A172 (cell line): ENCODE data around the gene CEP78. TPM values are rescaled to one million over a fixed set of nuclear protein-coding genes. Genes with fewer than 3 reads are reported as not detected.
"Not testable (repeated sequence)": the region's sequence is repeated elsewhere in the genome, so short reads cannot be mapped to it uniquely, and the experiment has no call there.

Experiments used
- DNase-seq: peaks from one replicate; pipeline ENCODE4 v3.0.0-alpha.2; 2015; ENCODE audit warnings: low spot score
- total RNA-seq: library from RNA; depleted of rRNA; stranded (reverse); fragments of >200 nt; shearing (Covaris generic); gene quantifications from 2 replicates; pipeline ENCODE4 v1.2.3, GENCODE V29; 2014

Gene CEP78
- total RNA-seq, 1 experiment from 2014 or later, result 63.7 TPM

GRCh38 chr9:78236551-78236910 is 656 bp downstream of the CEP78 start:
- no peak for DNase-seq

GRCh38 chr9:78238046-78239038 is 2.5 kb downstream of the CEP78 start:
- no peak for DNase-seq

- no peak for DNase-seq
These were observed 3.6 kb downstream of the CEP78 start for GRCh38 chr9:78239506-78239905.

DNA sequence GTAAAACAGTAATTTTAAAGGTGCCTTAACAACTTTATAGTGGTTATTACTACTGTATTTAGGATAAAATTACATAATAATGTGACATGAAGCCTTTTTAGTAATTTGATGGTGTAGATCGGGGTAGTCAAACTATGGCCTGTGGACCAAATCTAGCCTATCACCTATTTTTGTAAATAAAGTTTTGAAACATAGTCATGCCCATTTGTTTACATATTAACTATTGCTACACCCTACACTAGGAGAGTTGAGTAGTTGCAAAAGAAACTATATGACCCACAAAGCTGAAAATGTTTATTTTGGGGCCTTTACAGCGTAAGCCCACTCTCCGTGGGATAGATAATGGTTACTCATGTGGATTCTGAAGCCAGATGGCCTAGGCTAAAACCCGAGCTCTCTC is 6.2 kb downstream of the CEP78 start:
- no peak for DNase-seq

- DNase-seq, result no peak
These were observed 7.3 kb downstream of the CEP78 start for GRCh38 chr9:78243130-78243529.

- DNase-seq, result no peak
These were observed 9.5 kb downstream of the CEP78 start for GRCh38 chr9:78245401-78245800.

- no peak for DNase-seq
These were observed 12.8 kb downstream of the CEP78 start for GRCh38 chr9:78248635-78249034.

DNA sequence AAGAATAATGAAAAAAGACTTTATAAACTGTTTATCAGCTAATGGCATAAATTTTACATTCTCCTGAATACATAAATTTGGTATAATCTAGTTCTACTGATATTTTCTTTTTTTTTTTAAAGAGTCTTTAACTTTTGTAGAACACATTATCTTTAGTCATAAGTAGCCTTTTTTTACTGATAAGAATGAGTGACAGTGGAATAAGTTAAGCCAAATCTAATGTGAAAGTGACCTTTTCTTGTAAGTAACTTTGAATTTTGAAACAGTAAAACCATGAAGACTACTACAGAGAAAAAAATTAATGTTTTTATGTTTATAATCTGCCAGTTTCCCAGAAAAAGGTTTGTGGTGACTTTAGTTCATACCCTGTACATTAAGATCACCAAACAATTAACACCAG is 13.7 kb downstream of the CEP78 start:
- DNase-seq, result no peak

GRCh38 chr9:78252616-78253015 is 16.7 kb downstream of the CEP78 start:
- no peak for DNase-seq

DNA sequence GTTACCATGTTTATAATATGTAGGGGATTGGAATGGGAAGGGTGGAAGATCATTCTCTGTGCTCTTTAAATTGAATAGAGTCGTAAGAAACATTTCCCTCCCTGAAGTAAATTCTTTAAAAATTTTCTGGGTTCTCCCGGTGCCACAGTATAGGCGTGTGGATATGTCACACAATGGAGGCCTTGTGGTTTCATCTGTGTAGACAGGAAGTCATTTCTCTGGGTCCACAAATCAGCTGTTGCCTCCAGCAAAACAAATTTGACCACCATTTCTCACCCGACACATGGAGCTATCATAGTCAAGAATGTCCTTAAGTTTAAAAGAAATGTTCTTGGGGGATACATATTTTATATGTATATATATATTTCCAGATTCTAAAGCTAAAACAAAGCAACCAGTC is 17.4 kb downstream of the CEP78 start:
- no peak for DNase-seq

GRCh38 chr9:78261403-78262001 is 25.6 kb downstream of the CEP78 start:
- DNase-seq, result peak; percentile 30

- no peak for DNase-seq
These were observed 26.8 kb downstream of the CEP78 start for GRCh38 chr9:78262655-78263054.

DNA sequence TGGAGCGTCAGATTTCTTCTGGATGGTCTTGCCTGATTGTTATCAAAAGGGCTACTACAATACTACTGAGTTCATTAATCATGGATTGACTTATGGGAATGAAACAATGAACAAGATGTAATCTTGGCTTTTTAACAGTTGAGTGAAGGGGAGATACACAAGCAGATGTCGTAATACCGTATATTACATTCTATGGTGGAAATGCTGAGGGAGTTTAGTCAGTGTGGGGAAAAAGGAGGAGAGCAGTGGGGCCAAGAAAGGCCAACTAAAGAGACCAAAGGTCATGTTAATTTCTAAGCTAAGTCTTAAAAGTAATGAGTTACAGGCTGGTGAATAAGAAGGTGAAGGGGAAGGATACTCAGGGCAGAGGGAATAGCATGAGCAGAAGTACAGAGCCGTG is 32.0 kb downstream of the CEP78 start:
- DNase-seq, result no peak

- DNase-seq, result no peak
These were observed 33.9 kb downstream of the CEP78 start for GRCh38 chr9:78269784-78270183.

GRCh38 chr9:78272307-78272706 is 36.4 kb downstream of the CEP78 start:
- DNase-seq, result no peak

- DNase-seq, result no peak
These were observed 37.9 kb downstream of the CEP78 start for GRCh38 chr9:78273761-78274160.

DNA sequence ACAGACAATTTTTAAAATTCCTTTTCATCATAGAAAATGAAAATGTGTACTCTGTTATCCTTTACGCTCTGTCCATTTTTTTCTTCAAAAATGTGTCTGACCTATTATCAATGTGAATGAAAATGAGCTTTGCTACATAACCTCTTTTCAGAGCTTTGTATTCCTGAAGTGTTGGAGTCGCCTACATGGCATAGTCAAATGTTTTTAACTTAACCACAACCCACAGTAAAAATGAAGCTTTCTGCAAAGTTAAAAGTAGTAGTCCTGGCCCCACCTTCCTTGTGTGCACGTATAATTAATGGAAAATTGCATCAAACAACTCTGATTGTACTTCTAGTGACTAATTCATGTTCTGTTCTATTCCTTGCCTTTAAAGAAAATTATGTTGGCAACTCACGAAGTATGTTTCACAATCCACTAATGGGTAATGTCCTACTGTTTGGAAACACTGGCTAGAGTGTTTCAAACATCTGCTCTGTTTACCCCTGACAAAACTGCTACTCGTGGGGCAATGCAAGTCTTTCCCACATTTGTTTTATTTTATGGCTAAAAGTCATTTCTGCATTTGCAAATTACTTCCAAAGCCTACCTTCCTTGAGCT is 42.4 kb downstream of the CEP78 start:
- no peak for DNase-seq

DNA sequence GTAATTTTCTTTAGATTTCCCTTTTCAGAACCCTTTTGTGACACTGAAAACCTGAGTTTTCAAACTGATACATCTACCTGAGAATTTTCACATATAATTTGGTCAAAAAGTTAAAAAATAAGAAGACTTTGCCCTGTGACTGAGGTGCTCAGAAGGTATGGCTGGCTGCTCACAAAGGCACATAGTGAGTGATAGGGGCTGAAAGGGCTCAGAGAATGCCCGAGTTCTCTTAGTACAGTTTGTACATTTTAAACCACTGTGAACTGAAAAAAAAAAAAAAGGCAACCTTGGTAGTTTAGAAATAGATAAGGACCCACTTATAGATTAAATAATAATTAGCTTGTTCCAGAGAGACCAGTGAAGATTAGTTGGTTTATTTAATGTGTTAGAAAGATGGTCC is 42.9 kb downstream of the CEP78 start:
- DNase-seq, result no peak

DNA sequence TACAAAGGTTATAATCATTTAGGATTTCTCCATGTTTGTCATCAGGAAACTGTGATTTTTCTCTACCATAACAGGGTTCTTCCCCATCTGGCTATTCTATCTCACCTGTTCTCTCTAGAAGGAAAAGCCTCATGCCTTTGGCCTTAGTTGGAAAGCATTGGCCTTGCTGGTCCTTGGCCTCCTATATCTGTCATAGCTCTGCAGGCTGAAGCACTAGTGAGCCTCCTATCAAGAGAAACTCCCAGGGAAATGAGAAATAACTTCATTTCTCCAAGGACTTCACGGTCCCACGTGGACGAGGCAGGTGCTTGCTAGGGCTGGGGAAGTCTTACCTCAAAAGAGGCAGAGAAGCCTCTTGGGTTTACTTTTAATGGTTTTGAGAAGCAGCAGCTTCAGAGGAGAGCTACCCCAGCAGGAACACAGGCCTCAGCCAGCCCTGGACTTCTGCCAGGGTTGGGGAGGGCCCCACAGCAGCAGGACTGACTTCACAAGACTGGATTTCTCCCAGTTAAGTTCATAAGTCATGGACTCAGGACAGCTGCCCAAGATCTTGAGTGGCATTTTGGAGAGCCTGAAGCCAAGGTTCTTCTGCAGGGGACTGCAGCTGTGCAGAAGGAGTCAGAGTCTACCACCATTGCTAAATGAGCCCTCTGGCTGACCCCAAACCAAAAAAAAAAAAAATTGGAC is 45.2 kb downstream of the CEP78 start:
- DNase-seq, result no peak

DNA sequence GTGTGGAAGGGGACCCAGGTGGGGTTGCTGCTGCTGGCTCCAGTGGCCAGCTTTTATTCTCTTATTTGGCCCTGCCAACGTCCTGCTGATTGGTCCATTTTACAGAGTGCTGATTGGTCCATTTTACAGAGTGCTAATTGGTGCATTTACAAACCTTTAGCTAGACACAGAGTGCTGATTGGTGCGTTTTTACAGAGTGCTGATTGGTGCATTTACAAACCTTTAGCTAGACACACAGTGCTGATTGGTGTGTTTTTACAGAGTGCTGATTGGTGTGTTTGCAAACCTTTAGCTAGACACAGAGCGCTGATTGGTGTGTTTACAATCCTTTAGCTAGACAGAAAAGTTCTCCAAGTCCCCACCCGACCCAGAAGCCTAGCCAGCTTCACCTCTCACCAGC is 48.3 kb downstream of the CEP78 start:
- DNase-seq, result not testable (repeated sequence)

GRCh38 chr9:78286125-78286524 is 50.2 kb downstream of the CEP78 start:
- no peak for DNase-seq

DNA sequence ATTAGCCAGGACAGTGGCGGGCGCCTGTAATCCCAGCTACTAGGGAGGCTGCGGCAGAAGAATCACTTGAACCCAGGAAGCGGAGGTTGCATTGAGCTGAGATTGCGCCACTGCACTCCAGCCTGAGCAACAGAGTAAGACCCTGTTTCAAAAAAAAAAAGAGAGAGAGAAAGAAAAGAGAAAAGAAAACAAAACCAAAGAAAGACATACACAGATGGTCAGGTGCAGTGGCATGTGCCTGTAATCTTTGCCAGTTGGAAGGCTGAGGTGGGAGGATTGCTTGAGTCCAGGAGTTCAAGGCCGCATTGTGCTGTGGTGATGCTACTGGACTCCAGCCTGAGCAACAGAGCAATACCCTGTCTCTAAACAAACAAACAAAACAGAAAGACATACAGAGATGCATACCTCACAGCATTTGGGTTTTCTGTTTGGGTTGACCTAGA is 51.1 kb downstream of the CEP78 start:
- no peak for DNase-seq
